Loucy (cell line): ENCODE results near the gene CDS1.

Experiments used
- CTCF ChIP-seq: fragments of 200-600 bp; sonication (generic); conservative IDR thresholded peaks from 2 replicates; pipeline ENCODE4 v1.5.1; 2014; ENCODE audit warnings: mild to moderate bottlenecking, antibody characterized with exemption, low read length
- EZH2phosphoT487 ChIP-seq: fragments of 200-600 bp; IDR thresholded peaks from 2 replicates; pipeline ENCODE4 v1.6.1; 2018; ENCODE audit warnings: antibody characterized with exemption, mild to moderate bottlenecking, moderate library complexity, borderline replicate concordance

GRCh38 chr4:84697159-84697558 lies 114.2 kb downstream of the CDS1 start:
- TF ChIP-seq CTCF (no peak), EZH2phosphoT487 (no peak)
